K562 (cell line): Measurements from ENCODE around the gene LMNTD2. TPM values are rescaled to one million over a fixed set of nuclear protein-coding genes. Genes with fewer than 3 reads are reported as not detected.
A peak's percentile ranks its signal among the peaks of the same experiment; 100 is the strongest.

Experiments
- ARID1B ChIP-seq: fragments of 450-650 bp; IDR thresholded peaks from 2 replicates; pipeline ENCODE4 v1.6.1; 2016; ENCODE audit warnings: antibody characterized with exemption, mild to moderate bottlenecking, inconsistent platforms
- BDP1 ChIP-seq: IDR thresholded peaks from 3 replicates; pipeline ENCODE4 v1.6.1; 2011; ENCODE audit not compliant: insufficient read length, insufficient read depth
- CEBPB ChIP-seq: fragments of 450-650 bp; IDR thresholded peaks from 2 replicates; pipeline ENCODE4 v1.6.1; 2016; ENCODE audit warnings: missing genetic modification characterization, missing compliant biosample characterization
- EP400 ChIP-seq: fragments of 450-650 bp; IDR thresholded peaks from 2 replicates; pipeline ENCODE4 v1.6.1; 2017; ENCODE audit warnings: antibody characterized with exemption, mild to moderate bottlenecking, moderate library complexity
- FOXJ3 ChIP-seq: sonication (generic); formaldehyde crosslinking; IDR thresholded peaks from 2 replicates; pipeline ENCODE4 v1.4.0; 2020; ENCODE audit warnings: mild to moderate bottlenecking, missing genetic modification reagents
- HIVEP1 ChIP-seq: fragments of 250-450 bp; sonication (Bioruptor Pico); IDR thresholded peaks from 2 replicates; pipeline ENCODE4 v1.4.0; 2020; ENCODE audit warnings: mild to moderate bottlenecking
- HNRNPH1 ChIP-seq: fragments of 200-400 bp; formaldehyde crosslinking; optimal IDR thresholded peaks from 2 replicates; pipeline ENCODE3; 2017; ENCODE audit warnings: low read depth, mild to moderate bottlenecking, low read length, moderate library complexity
- MXI1 ChIP-seq: IDR thresholded peaks from 2 replicates; pipeline ENCODE4 v1.6.1; 2011; ENCODE audit warnings: low read depth, mild to moderate bottlenecking, improper control_type of control experiment, low read length
- NBN ChIP-seq: fragments of 450-650 bp; IDR thresholded peaks from 2 replicates; pipeline ENCODE4 v1.6.1; 2016; ENCODE audit warnings: low read depth, mild to moderate bottlenecking
- POLR2AphosphoS5 ChIP-seq: IDR thresholded peaks from 2 replicates; pipeline ENCODE4 v1.6.1; 2011; ENCODE audit warnings: mild to moderate bottlenecking, low read depth, low read length, moderate library complexity; ENCODE audit not compliant: control insufficient read depth, insufficient read depth
- POLR3A ChIP-seq: IDR thresholded peaks from 2 replicates; pipeline ENCODE4 v1.6.1; 2011; ENCODE audit warnings: borderline replicate concordance, mild to moderate bottlenecking, moderate library complexity; ENCODE audit not compliant: insufficient read length, insufficient read depth; ENCODE audit errors: extremely low read depth
- RBM22 ChIP-seq: fragments of 200-400 bp; formaldehyde crosslinking; IDR thresholded peaks from 2 replicates; pipeline ENCODE4 v1.6.1; 2018; ENCODE audit warnings: low read length, low read depth; ENCODE audit not compliant: poor library complexity, severe bottlenecking
- SMAD3 ChIP-seq: fragments of 450-650 bp; formaldehyde crosslinking; conservative IDR thresholded peaks from 2 replicates; pipeline ENCODE4 v1.4.0; 2020; ENCODE audit warnings: mild to moderate bottlenecking
- SMARCA4 ChIP-seq: fragments of 450-650 bp; IDR thresholded peaks from 2 replicates; pipeline ENCODE4 v1.6.1; 2016
- SRSF9 ChIP-seq: fragments of 200-400 bp; formaldehyde crosslinking; IDR thresholded peaks from 2 replicates; pipeline ENCODE4 v1.6.1; 2017; ENCODE audit warnings: low read depth, low read length, borderline replicate concordance
- TAF1 ChIP-seq: IDR thresholded peaks from 2 replicates; pipeline ENCODE4 v1.6.1; 2011; ENCODE audit warnings: mild to moderate bottlenecking, low read length, moderate library complexity; ENCODE audit not compliant: insufficient read depth, control insufficient read depth, severe bottlenecking; ENCODE audit errors: extremely low read depth
- TRIM28 ChIP-seq: fragments of 450-650 bp; IDR thresholded peaks from 2 replicates; pipeline ENCODE4 v1.6.1; 2017
- ZBTB17 ChIP-seq: fragments of 450-650 bp; formaldehyde crosslinking; IDR thresholded peaks from 2 replicates; pipeline ENCODE4 v1.4.0; 2020; ENCODE audit warnings: mild to moderate bottlenecking
- ZFP30 ChIP-seq: fragments of 250-450 bp; sonication (Bioruptor Pico); IDR thresholded peaks from 2 replicates; pipeline ENCODE4 v1.8.0; 2022; ENCODE audit warnings: moderate library complexity, mild to moderate bottlenecking, inconsistent platforms, borderline replicate concordance
- ZFX ChIP-seq: sonication (generic); formaldehyde crosslinking; IDR thresholded peaks from 2 replicates; pipeline ENCODE4 v1.8.0; 2022; ENCODE audit warnings: mild to moderate bottlenecking, missing genetic modification reagents, moderate library complexity
- ZKSCAN8 ChIP-seq: fragments of 200-800 bp; sonication (Bioruptor generic); IDR thresholded peaks from 2 replicates; pipeline ENCODE4 v1.6.1; 2016; ENCODE audit warnings: missing genetic modification characterization, missing compliant biosample characterization
- ZNF24 ChIP-seq: fragments of 450-650 bp; IDR thresholded peaks from 2 replicates; pipeline ENCODE4 v1.6.1; 2016
- ZNF282 ChIP-seq: sonication (generic); formaldehyde crosslinking; IDR thresholded peaks from 2 replicates; pipeline ENCODE4 v1.8.1; 2023; ENCODE audit warnings: missing genetic modification reagents
- ZNF444 ChIP-seq: fragments of 250-450 bp; sonication (Bioruptor Pico); IDR thresholded peaks from 2 replicates; pipeline ENCODE4 v1.4.0; 2020; ENCODE audit warnings: mild to moderate bottlenecking, moderate library complexity
- ZNF551 ChIP-seq: fragments of 250-450 bp; sonication (Bioruptor Pico); IDR thresholded peaks from 2 replicates; pipeline ENCODE4 v1.5.0; 2021; ENCODE audit warnings: mild to moderate bottlenecking, moderate library complexity
- polyA plus RNA-seq, 8 experiments: library from polyadenylated mRNA; depleted of rRNA in 4 of 8; stranded (reverse) in 5 of 8; unstranded in 3 of 8; fragments of >200 nt; fragmentation: Nextera tagmentation in 2 of 8; fragmentation: Illumina TruSeq in 1 of 8; extraction: Ambion mirVana in 2 of 8; extraction: Trizol in 1 of 8; gene quantifications; 2 replicates each; pipeline versions ENCODE4 v1.2.1 to v1.2.3, GENCODE V29; 2011 to 2014; ENCODE audit warnings: inconsistent platforms in 1 of 8, missing spikeins in 1 of 8
- total RNA-seq, 7 experiments: library from RNA; depleted of rRNA in 6 of 7; stranded (reverse); fragments of >200 nt in 6 of 7; fragmentation: Illumina TruSeq in 2 of 7; extraction: Trizol in 2 of 7; gene quantifications; 2 replicates each; pipeline versions ENCODE4 v1.2.1 to v1.2.3, GENCODE V29; 2011 to 2021; ENCODE audit warnings: low replicate concordance in 1 of 7
- TF ChIP-seq, protein P1 (sequence below): sonication (generic); formaldehyde crosslinking; IDR thresholded peaks from 2 replicates; pipeline ENCODE4 v1.8.0; 2022; ENCODE audit warnings: missing genetic modification reagents, mild to moderate bottlenecking, borderline replicate concordance
- TF ChIP-seq, protein P2 (sequence below): fragments of 450-650 bp; IDR thresholded peaks from 2 replicates; pipeline ENCODE4 v1.6.1; 2016; ENCODE audit warnings: low read depth, mild to moderate bottlenecking, moderate library complexity
- TF ChIP-seq, protein P3 (sequence below): fragments of 450-650 bp; IDR thresholded peaks from 2 replicates; pipeline ENCODE4 v1.6.1; 2016; ENCODE audit warnings: antibody characterized with exemption

The LMNTD2 gene
- total and polyA plus RNA-seq, 9 of the 15 experiments (the other 6 are each of a cell fraction or from before 2014, with no cell fraction given) = 0.48 to 4.2 (median 1.5) TPM; not detected in 3

DNA sequence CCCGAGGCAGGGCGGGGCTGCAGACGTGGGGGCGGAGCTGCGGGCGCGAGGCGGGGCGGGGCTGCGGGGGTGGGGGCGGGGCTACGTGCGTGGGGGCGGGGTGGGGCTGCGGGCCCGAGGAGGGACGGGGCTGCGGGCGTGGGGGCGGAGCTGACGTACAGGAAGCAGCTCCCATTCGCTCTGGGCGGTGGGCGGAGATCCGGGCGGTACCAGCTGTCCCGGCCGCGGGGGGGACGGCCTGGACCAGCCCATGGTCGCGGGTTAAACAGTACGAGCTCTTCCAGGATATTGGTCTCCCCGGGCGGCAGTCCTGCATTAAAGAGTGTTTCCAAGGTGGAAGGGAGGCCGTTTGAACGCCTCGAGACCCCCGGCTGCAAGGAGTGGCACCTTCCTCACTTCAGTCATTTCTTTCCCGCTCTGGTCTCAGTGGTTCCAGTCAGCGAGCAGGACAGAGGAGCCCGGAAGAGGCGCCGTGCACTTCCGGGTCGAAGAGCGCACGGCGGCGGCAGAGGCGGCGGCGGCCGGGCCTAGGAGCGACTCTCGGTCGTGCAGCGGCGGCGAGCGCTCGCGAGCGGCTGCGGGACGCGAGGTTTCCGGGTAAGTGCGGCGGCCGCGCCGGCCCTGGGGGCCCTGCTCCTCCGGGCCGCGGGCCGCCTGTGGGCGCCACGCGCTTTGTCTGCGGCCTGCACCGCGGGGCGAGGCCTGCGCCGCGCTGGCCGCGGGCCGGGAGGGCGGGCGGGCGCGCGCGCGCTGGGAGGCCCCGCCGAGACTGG lies 15.6 kb upstream of the LMNTD2 start, which contains the start of gene PHRF1 (continued):
- TF ChIP-seq HIVEP1 (no peak), ZFP30 (CRISPR knock-in tag) (no peak), ARID1B (peak; percentile 35; the same call in 1 of the 2 replicates), MXI1 (0 out of 2 replicates have a peak, but pooled peaks have one; percentile 38), RBM22 (no peak), ZFX (CRISPR knock-in tag) (peak; percentile 73), HNRNPH1 (no peak), ZNF444 (CRISPR knock-in tag) (no peak), EP400 (peak; percentile 90), POLR2AphosphoS5 (peak; percentile 84; the same call in 1 of the 2 replicates), NBN (no peak; the same call in 1 of the 2 replicates), CEBPB (no peak), ZNF24 (0 out of 2 replicates have a peak, but pooled peaks have one; percentile 60), POLR3A (no peak), TAF1 (peak; percentile 97), ZKSCAN8 (CRISPR knock-in tag) (no peak), ZNF551 (CRISPR knock-in tag) (no peak), TRIM28 (peak; percentile 61), SRSF9 (no peak), FOXJ3 (no peak), ZBTB17 (CRISPR knock-in tag) (0 out of 2 replicates have a peak, but pooled peaks have one; percentile 22), SMARCA4 (no peak), ZNF282 (CRISPR knock-in tag) (no peak), BDP1 (no peak), SMAD3 (no peak)
- TF ChIP-seq, protein P1, sequence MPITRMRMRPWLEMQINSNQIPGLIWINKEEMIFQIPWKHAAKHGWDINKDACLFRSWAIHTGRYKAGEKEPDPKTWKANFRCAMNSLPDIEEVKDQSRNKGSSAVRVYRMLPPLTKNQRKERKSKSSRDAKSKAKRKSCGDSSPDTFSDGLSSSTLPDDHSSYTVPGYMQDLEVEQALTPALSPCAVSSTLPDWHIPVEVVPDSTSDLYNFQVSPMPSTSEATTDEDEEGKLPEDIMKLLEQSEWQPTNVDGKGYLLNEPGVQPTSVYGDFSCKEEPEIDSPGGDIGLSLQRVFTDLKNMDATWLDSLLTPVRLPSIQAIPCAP (CRISPR knock-in tag) = no peak
- TF ChIP-seq, protein P2, sequence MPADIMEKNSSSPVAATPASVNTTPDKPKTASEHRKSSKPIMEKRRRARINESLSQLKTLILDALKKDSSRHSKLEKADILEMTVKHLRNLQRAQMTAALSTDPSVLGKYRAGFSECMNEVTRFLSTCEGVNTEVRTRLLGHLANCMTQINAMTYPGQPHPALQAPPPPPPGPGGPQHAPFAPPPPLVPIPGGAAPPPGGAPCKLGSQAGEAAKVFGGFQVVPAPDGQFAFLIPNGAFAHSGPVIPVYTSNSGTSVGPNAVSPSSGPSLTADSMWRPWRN = no peak
- TF ChIP-seq, protein P3, sequence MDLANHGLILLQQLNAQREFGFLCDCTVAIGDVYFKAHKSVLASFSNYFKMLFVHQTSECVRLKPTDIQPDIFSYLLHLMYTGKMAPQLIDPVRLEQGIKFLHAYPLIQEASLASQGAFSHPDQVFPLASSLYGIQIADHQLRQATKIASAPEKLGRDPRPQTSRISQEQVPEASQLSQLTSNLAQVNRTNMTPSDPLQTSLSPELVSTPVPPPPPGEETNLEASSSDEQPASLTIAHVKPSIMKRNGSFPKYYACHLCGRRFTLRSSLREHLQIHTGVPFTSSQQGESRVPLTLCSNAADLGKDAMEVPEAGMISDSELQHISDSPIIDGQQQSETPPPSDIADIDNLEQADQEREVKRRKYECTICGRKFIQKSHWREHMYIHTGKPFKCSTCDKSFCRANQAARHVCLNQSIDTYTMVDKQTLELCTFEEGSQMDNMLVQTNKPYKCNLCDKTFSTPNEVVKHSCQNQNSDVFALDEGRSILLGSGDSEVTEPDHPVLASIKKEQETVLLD = no peak
